HEK293 (cell line): ENCODE measurements around the gene GPRC5B.
A peak's percentile ranks its signal among the peaks of the same experiment; 100 is the strongest.

ENCODE experiments used
- CTCF ChIA-PET: fragments of 350-600 bp; formaldehyde crosslinking; extraction: SDS; loops from one replicate; lab custom pipeline; 2021; ENCODE audit warnings: antibody characterized with exemption; lab: Yijun Ruan, JAX
- POLR2A ChIA-PET: fragments of 300-600 bp; formaldehyde crosslinking; extraction: SDS; loops from one replicate; lab custom pipeline; 2020; ENCODE audit warnings: antibody characterized with exemption, inconsistent platforms; lab: Yijun Ruan, JAX
- H3K27ac ChIP-seq: fragments of 200-500 bp; sonication (Bioruptor generic); 2 replicates; pipeline ENCODE4 v1.5.1; 2014; ENCODE audit warnings: low read depth, low read length, control low read depth, inconsistent platforms; ENCODE audit errors: extremely low read depth
- H3K36me3 ChIP-seq, 2 experiments: fragments of 200-500 bp in 1 of 2; sonication (Bioruptor generic) in 1 of 2; 1 replicate in 1 of 2; 2 replicates in 1 of 2; pipeline ENCODE4 v1.5.1; 2014 to 2017; ENCODE audit warnings: inconsistent platforms in 2 of 2, low read length in 2 of 2; ENCODE audit not compliant: control insufficient read depth in 2 of 2, insufficient read depth in 1 of 2
- H3K4me1 ChIP-seq: fragments of 200-500 bp; sonication (Bioruptor generic); 2 replicates; pipeline ENCODE4 v1.5.1; 2014; ENCODE audit warnings: mild to moderate bottlenecking, low read length, inconsistent platforms; ENCODE audit not compliant: control insufficient read depth, insufficient read depth
- H3K4me3 ChIP-seq: 2 replicates; pipeline ENCODE4 v1.5.1; 2011; ENCODE audit warnings: low read depth, mild to moderate bottlenecking, control low read depth, low read length, moderate library complexity
- H3K9me3 ChIP-seq: fragments of 200-500 bp; sonication (Bioruptor generic); 2 replicates; pipeline ENCODE4 v1.5.1; 2014; ENCODE audit warnings: low read depth, low read length, inconsistent platforms; ENCODE audit not compliant: control insufficient read depth, insufficient read depth
- EGR2 ChIP-seq: fragments of 450-650 bp; formaldehyde crosslinking; IDR thresholded peaks from 2 replicates; pipeline ENCODE4 v1.5.1; 2016; ENCODE audit warnings: low read depth, missing biosample characterization, missing genetic modification characterization
- GLI2 ChIP-seq: fragments of 450-650 bp; formaldehyde crosslinking; IDR thresholded peaks from 2 replicates; pipeline ENCODE4; 2017; ENCODE audit warnings: missing biosample characterization, missing genetic modification characterization, low read depth, borderline replicate concordance
- GLIS1 ChIP-seq: fragments of 450-650 bp; formaldehyde crosslinking; IDR thresholded peaks from 2 replicates; pipeline ENCODE4 v1.5.1; 2016; ENCODE audit warnings: missing biosample characterization, missing genetic modification characterization
- KLF1 ChIP-seq: fragments of 450-650 bp; formaldehyde crosslinking; IDR thresholded peaks from 2 replicates; pipeline ENCODE4 v1.5.1; 2016; ENCODE audit warnings: missing biosample characterization, missing genetic modification characterization
- SP7 ChIP-seq: fragments of 450-650 bp; formaldehyde crosslinking; IDR thresholded peaks from 2 replicates; pipeline ENCODE4 v1.5.1; 2016; ENCODE audit warnings: missing biosample characterization, missing genetic modification characterization
- YY2 ChIP-seq: fragments of 450-650 bp; formaldehyde crosslinking; IDR thresholded peaks from 2 replicates; pipeline ENCODE4 v1.5.1; 2016; ENCODE audit warnings: missing biosample characterization, missing genetic modification characterization
- ZBTB17 ChIP-seq: fragments of 450-650 bp; formaldehyde crosslinking; IDR thresholded peaks from 2 replicates; pipeline ENCODE4 v1.5.1; 2016; ENCODE audit warnings: missing biosample characterization, missing genetic modification characterization
- ZEB2 ChIP-seq: fragments of 450-650 bp; formaldehyde crosslinking; IDR thresholded peaks from 2 replicates; pipeline ENCODE4 v1.5.1; 2016; ENCODE audit warnings: missing biosample characterization, missing genetic modification characterization
- ZFHX2 ChIP-seq: fragments of 450-650 bp; formaldehyde crosslinking; conservative IDR thresholded peaks from 2 replicates; pipeline ENCODE4 v1.5.1; 2016; ENCODE audit warnings: missing biosample characterization, missing genetic modification characterization
- ZFP37 ChIP-seq: fragments of 450-650 bp; formaldehyde crosslinking; IDR thresholded peaks from 2 replicates; pipeline ENCODE4 v1.5.1; 2016; ENCODE audit warnings: missing biosample characterization, missing genetic modification characterization
- ZNF114 ChIP-seq: fragments of 450-650 bp; formaldehyde crosslinking; IDR thresholded peaks from 2 replicates; pipeline ENCODE4 v1.5.0; 2017; ENCODE audit warnings: missing biosample characterization, missing genetic modification characterization
- ZNF174 ChIP-seq: fragments of 450-650 bp; formaldehyde crosslinking; IDR thresholded peaks from 2 replicates; pipeline ENCODE4 v1.5.0; 2017; ENCODE audit warnings: missing biosample characterization, mild to moderate bottlenecking, missing genetic modification characterization
- ZNF791 ChIP-seq: fragments of 450-650 bp; formaldehyde crosslinking; IDR thresholded peaks from 2 replicates; pipeline ENCODE4 v1.5.1; 2016; ENCODE audit warnings: missing biosample characterization, missing genetic modification characterization
- TF ChIP-seq, protein P1 (sequence below): fragments of 450-650 bp; formaldehyde crosslinking; IDR thresholded peaks from 2 replicates; pipeline ENCODE4 v1.5.1; 2017; ENCODE audit warnings: missing biosample characterization, missing genetic modification characterization
- TF ChIP-seq, protein P2 (sequence below): fragments of 450-650 bp; formaldehyde crosslinking; IDR thresholded peaks from 2 replicates; pipeline ENCODE4 v1.5.1; 2016; ENCODE audit warnings: missing biosample characterization, missing genetic modification characterization
- TF ChIP-seq, protein P3 (sequence below): fragments of 450-650 bp; formaldehyde crosslinking; IDR thresholded peaks from 2 replicates; pipeline ENCODE4 v1.5.1; 2016; ENCODE audit warnings: missing biosample characterization, missing genetic modification characterization

The GPRC5B gene

DNA sequence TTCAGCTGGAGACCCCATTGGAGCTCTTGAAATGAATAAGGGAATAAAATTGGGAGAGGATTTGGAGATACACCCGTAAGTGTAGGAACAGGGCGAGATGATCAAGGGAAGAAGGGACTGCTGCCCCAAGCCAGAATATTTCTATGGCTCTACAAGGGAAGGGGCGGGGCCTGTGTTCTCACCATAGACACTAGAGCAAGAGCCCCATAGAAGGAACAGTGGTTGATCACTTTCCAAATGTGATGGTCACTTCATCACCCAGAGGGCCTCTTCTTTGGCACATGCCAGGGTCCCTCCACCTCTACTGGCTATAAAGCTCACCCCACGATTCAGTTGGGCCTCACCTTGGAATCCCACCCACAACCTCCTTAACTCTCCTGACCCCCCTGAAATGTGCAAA is 25.0 kb downstream of the GPRC5B start:
- TF ChIP-seq ZNF114 (tag by site-specific recombination) = no peak
- TF ChIP-seq ZNF791 (tag by site-specific recombination) = no peak
- Histone ChIP-seq H3K27ac (no peak overlapping the region), H3K36me3 (peaks cover 0 to 5% of the 10 kb centered on the region in 2 experiments; a peak in 1 of 3 replicates), H3K9me3 (no peaks in the 10 kb centered on the region), H3K4me1 (peaks cover 14% of the 10 kb centered on the region), H3K4me3 (no peak overlapping the region)
- ChIA-PET POLR2A (no interaction called here), CTCF (interaction anchor here (0.5 kb wide), 1 partner anchor 140 kb away, joined by 4 read pairs; no protein-coding TSS in a partner anchor)

DNA sequence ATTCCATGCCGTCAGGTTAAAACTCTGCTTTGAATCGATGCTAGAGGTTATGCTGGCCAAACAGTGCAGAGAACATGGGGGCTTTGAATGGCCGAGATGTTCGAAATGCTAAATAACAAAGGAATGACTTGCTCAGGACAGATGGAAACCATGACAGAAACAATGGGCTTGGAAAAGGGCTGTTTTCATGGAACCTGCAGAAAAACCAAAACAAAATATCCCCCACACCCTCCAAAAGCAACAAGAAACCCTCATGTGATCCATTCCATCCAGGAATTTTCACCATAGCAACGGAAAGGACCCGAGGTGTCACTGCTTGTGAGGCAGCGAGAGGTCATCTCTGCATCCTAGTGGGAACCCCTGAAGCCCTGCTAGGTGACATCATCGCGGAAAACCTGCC is 25.5 kb downstream of the GPRC5B start:
- Histone ChIP-seq H3K4me3 (no peak overlapping the region), H3K27ac (no peak overlapping the region), H3K9me3 (no peaks in the 10 kb centered on the region), H3K4me1 (peaks cover 14% of the 10 kb centered on the region), H3K36me3 (peaks cover 0 to 5% of the 10 kb centered on the region in 2 experiments; a peak in 1 of 3 replicates)
- CTCF ChIA-PET = no interaction called here
- POLR2A ChIA-PET = no interaction called here
- TF ChIP-seq ZEB2 = no peak
- TF ChIP-seq ZNF174 (tag by site-specific recombination) = no peak
- TF ChIP-seq, all 188 proteins: peak for 0

DNA sequence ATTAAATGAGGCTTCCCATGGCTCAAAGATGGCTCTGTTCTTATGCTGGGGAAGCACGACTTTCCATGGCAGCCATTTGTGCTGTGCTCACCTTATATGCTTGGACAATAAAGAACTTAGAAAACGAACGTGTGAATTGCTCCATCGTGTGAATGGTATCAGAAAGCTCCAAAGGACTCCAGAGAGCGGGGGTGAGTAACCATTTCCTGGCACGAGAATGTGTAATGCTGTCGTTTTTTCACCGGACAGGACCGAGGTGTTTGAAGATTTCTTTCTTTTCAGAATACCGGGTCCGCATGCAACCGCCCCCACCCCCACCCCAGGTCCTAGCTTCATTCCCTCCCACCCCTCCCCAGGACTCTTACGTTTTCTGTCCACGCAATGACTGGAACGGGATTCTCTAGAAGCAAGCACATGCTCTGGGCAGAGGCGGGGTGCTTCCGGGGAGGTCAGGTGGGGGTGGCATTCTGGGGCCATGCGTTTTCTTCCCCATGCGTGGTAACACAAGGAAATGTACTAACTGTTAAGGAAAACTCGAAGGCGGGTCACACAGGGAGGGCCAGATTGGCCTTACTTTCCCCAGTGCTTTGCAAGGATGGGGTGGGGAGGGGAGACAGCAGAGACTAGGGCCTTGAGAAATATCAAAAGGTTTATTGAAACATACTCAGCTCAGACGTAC is 26.2 kb downstream of the GPRC5B start:
- POLR2A ChIA-PET = no interaction called here
- peaks cover 14% of the 10 kb centered on the region for H3K4me1 ChIP-seq
- TF ChIP-seq, protein P1, sequence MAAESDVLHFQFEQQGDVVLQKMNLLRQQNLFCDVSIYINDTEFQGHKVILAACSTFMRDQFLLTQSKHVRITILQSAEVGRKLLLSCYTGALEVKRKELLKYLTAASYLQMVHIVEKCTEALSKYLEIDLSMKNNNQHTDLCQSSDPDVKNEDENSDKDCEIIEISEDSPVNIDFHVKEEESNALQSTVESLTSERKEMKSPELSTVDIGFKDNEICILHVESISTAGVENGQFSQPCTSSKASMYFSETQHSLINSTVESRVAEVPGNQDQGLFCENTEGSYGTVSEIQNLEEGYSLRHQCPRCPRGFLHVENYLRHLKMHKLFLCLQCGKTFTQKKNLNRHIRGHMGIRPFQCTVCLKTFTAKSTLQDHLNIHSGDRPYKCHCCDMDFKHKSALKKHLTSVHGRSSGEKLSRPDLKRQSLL (tag by site-specific recombination) = no peak
- TF ChIP-seq YY2 (tag by site-specific recombination) = no peak
- TF ChIP-seq ZFP37 (tag by site-specific recombination) = no peak
- no peak for TF ChIP-seq KLF1 (tag by site-specific recombination)
- TF ChIP-seq, all 188 proteins: peak for 0
- CTCF ChIA-PET = no interaction called here
- no peaks in the 10 kb centered on the region for H3K9me3 ChIP-seq
- 0 out of 2 replicates have a peak overlapping the region, but pooled peaks have one; percentile 19 for H3K27ac ChIP-seq
- H3K36me3 ChIP-seq = peaks cover 0 to 5% of the 10 kb centered on the region in 2 experiments; a peak in 1 of 3 replicates
- no peak overlapping the region for H3K4me3 ChIP-seq

DNA sequence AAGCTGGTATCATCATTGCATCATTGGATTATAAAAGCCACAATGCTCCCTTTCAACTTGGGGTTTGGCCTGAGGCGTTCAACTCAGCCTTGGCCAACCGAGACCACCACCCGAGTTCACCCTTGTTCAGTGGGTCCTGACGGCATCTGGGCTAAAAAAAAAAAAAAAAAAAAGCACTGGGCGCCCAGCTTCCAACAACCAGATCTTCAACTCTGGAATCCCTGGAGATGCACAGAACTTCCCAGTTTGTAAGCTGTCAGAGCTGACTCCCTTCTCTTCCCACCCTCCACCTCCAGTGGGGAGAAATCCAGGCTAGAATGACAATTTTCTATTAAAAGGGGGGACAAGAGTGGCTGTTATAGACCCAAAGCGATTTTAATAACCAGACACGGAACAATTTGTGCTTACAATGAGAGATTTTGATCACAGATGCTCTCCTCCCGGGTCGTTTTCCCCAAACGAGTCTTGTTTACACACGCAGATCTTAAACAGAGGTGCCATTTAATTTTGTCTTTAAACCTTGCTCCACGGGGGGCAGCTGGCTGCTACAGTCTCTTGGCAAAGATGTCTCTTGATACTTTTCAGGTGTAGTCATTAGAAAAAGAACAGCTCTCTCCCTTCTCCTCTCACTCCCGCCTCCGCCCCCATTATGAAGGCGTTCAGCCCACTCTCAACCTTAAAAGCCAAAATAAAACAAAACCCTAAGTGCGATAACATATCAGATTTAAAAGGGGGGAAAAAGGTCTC is 26.9 kb downstream of the GPRC5B start:
- Histone ChIP-seq H3K4me3 (no peak overlapping the region), H3K4me1 (peaks cover 14% of the 10 kb centered on the region), H3K9me3 (no peaks in the 10 kb centered on the region), H3K36me3 (peaks cover 0 to 5% of the 10 kb centered on the region in 2 experiments; a peak in 1 of 3 replicates), H3K27ac (peak overlapping the region; percentile 19; the same call in 1 of the 2 replicates)
- POLR2A ChIA-PET = no interaction called here
- CTCF ChIA-PET = no interaction called here
- peak; percentile 24; the same call in 1 of the 2 replicates for TF ChIP-seq GLIS1 (tag by site-specific recombination)
- no peak for TF ChIP-seq GLI2
- 0 out of 2 replicates have a peak, but pooled peaks have one; percentile 27 for TF ChIP-seq SP7 (tag by site-specific recombination)
- TF ChIP-seq ZBTB17 (tag by site-specific recombination) = peak; percentile 61
- TF ChIP-seq EGR2 (tag by site-specific recombination) = peak; percentile 93
- TF ChIP-seq, protein P2, sequence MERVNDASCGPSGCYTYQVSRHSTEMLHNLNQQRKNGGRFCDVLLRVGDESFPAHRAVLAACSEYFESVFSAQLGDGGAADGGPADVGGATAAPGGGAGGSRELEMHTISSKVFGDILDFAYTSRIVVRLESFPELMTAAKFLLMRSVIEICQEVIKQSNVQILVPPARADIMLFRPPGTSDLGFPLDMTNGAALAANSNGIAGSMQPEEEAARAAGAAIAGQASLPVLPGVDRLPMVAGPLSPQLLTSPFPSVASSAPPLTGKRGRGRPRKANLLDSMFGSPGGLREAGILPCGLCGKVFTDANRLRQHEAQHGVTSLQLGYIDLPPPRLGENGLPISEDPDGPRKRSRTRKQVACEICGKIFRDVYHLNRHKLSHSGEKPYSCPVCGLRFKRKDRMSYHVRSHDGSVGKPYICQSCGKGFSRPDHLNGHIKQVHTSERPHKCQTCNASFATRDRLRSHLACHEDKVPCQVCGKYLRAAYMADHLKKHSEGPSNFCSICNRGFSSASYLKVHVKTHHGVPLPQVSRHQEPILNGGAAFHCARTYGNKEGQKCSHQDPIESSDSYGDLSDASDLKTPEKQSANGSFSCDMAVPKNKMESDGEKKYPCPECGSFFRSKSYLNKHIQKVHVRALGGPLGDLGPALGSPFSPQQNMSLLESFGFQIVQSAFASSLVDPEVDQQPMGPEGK (tag by site-specific recombination) = 0 out of 2 replicates have a peak, but pooled peaks have one; percentile 10
- TF ChIP-seq, protein P3, sequence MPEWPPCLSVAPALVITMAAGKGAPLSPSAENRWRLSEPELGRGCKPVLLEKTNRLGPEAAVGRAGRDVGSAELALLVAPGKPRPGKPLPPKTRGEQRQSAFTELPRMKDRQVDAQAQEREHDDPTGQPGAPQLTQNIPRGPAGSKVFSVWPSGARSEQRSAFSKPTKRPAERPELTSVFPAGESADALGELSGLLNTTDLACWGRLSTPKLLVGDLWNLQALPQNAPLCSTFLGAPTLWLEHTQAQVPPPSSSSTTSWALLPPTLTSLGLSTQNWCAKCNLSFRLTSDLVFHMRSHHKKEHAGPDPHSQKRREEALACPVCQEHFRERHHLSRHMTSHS (tag by site-specific recombination) = no peak
- TF ChIP-seq ZFHX2 = peak; percentile 91
